B cell (primary cell): Measurements from ENCODE around the gene GLI3. TPM values are rescaled to one million over a fixed set of nuclear protein-coding genes. Genes with fewer than 3 reads are reported as not detected.

Experiments used
- ATAC-seq: fragments of 200-7000 bp; cut with Tn5 transposase; one replicate; pipeline ENCODE4 v1.10.0; 2021; ENCODE audit warnings: low read depth, mild to moderate bottlenecking, moderate number of reproducible peaks, moderate library complexity
- CTCF ChIA-PET: fragments of 350-600 bp; sonication (Branson Sonifier 250); formaldehyde crosslinking; loops from one replicate; lab custom pipeline; 2021; ENCODE audit warnings: antibody characterized with exemption, inconsistent platforms; lab: Charles Lee
- POLR2A ChIA-PET: fragments of 350-600 bp; sonication (Branson Sonifier 250); formaldehyde crosslinking; loops from one replicate; lab custom pipeline; 2021; ENCODE audit warnings: antibody characterized with exemption; lab: Charles Lee
- DNase-seq: peaks from one replicate; pipeline ENCODE4 v3.0.0; 2013
- H2AFZ ChIP-seq: 2 replicates; pipeline ENCODE4 v1.6.1; 2012; ENCODE audit warnings: mild to moderate bottlenecking, low read depth, low read length; ENCODE audit not compliant: insufficient read depth, poor library complexity, severe bottlenecking
- H3K27ac ChIP-seq, 2 donors: 1 replicate in 1 of 2; 2 replicates in 1 of 2; pipeline ENCODE4 v1.5.1; 2012 to 2013; ENCODE audit warnings: low read length in 2 of 2, mild to moderate bottlenecking in 2 of 2, moderate library complexity in 1 of 2
- H3K27me3 ChIP-seq, 4 experiments: fragments of 200-600 bp in 1 of 4; sonication (generic) in 1 of 4; replicated peaks in 1 of 4; 1 replicate in 2 of 4; 2 replicates in 2 of 4; pipeline versions ENCODE4 v1.6.1 to v1.7.0; 2013 to 2016; ENCODE audit warnings: low read length in 3 of 4, mild to moderate bottlenecking in 2 of 4, mixed read lengths in 1 of 4, moderate library complexity in 1 of 4; ENCODE audit not compliant: insufficient read depth in 4 of 4, control insufficient read depth in 3 of 4; ENCODE audit errors: control extremely low read depth in 1 of 4
- H3K36me3 ChIP-seq, 2 experiments: replicated peaks in 1 of 2; 1 replicate in 1 of 2; 2 replicates in 1 of 2; pipeline versions ENCODE4 v1.6.1 to v1.7.1; 2013; ENCODE audit warnings: low read length in 1 of 2; ENCODE audit not compliant: insufficient read depth in 2 of 2, control insufficient read depth in 1 of 2; ENCODE audit errors: control extremely low read depth in 1 of 2, extremely low read depth in 1 of 2
- H3K4me1 ChIP-seq, 2 donors: fragments of 200-600 bp in 1 of 2; sonication (generic) in 1 of 2; 1 replicate in 1 of 2; 2 replicates in 1 of 2; pipeline versions ENCODE4 v1.5.1 to v1.6.1; 2013 to 2017; ENCODE audit warnings: low read length in 2 of 2; ENCODE audit not compliant: control insufficient read depth in 2 of 2, insufficient read depth in 2 of 2
- H3K4me2 ChIP-seq: replicated peaks from 2 replicates; pipeline ENCODE3; 2012; ENCODE audit warnings: mild to moderate bottlenecking, low read depth, low read length; ENCODE audit not compliant: poor library complexity, severe bottlenecking
- H3K4me3 ChIP-seq, 5 experiments: fragments of 200-600 bp in 1 of 5; sonication (generic) in 1 of 5; 1 replicate in 3 of 5; 2 replicates in 2 of 5; pipeline versions ENCODE4 v1.5.1 to v1.7.0; 2011 to 2016; ENCODE audit warnings: low read length in 4 of 5, mild to moderate bottlenecking in 4 of 5, low read depth in 2 of 5, control low read depth in 1 of 5, moderate library complexity in 1 of 5; ENCODE audit not compliant: insufficient read depth in 1 of 5; ENCODE audit errors: control extremely low read depth in 1 of 5, extremely low read depth in 1 of 5
- H3K79me2 ChIP-seq: fragments of 200-600 bp; sonication (generic); one replicate; pipeline ENCODE4 v1.6.0; 2016; ENCODE audit warnings: low read length; ENCODE audit not compliant: control insufficient read depth, insufficient read depth
- H3K9ac ChIP-seq: fragments of 200-600 bp; sonication (generic); 2 replicates; pipeline ENCODE4 v1.6.1; 2017; ENCODE audit warnings: mild to moderate bottlenecking, low read length, moderate library complexity
- H3K9me3 ChIP-seq, 3 donors: one replicate each; pipeline versions ENCODE4 v1.6.1 to v1.7.1; 2013; ENCODE audit warnings: low read length in 2 of 3; ENCODE audit not compliant: control insufficient read depth in 2 of 3, insufficient read depth in 1 of 3; ENCODE audit errors: control extremely low read depth in 1 of 3
- H4K20me1 ChIP-seq: 2 replicates; pipeline ENCODE4 v1.6.0; 2012; ENCODE audit warnings: mild to moderate bottlenecking, low read length; ENCODE audit not compliant: insufficient read depth, control insufficient read depth, poor library complexity, severe bottlenecking
- H3K27ac Mint-ChIP-seq: one replicate; pipeline ENCODE4 v1.8.0; 2021; ENCODE audit warnings: mixed read lengths
- H3K27me3 Mint-ChIP-seq: one replicate; pipeline ENCODE4 v1.8.0; 2021; ENCODE audit warnings: mixed read lengths
- H3K4me1 Mint-ChIP-seq: one replicate; pipeline ENCODE4 v1.8.0; 2021; ENCODE audit warnings: mixed read lengths
- H3K4me3 Mint-ChIP-seq: one replicate; pipeline ENCODE4 v1.8.0; 2021; ENCODE audit warnings: mixed read lengths
- H3K9me3 Mint-ChIP-seq: one replicate; pipeline ENCODE4 v1.8.0; 2022; ENCODE audit warnings: mixed read lengths; ENCODE audit not compliant: insufficient read depth
- EZH2 ChIP-seq: IDR thresholded peaks from 2 replicates; pipeline ENCODE4 v1.6.1; 2012; ENCODE audit warnings: borderline replicate concordance, low read depth, mild to moderate bottlenecking, moderate library complexity, low read length; ENCODE audit not compliant: insufficient read depth, poor library complexity, severe bottlenecking
- WGBS: methylation state at CpG from one replicate; pipeline ENCODE4 v1.1.5; 2013; ENCODE audit warnings: missing lambda C conversion rate; ENCODE audit not compliant: insufficient coverage; 5-methylcytosine and 5-hydroxymethylcytosine counted together
- intact Hi-C: fragments of 100-400 bp; cut with micrococcal nuclease; formaldehyde crosslinking; loops from one replicate; pipeline ENCODE4 v1.10.0; 2022
- polyA plus RNA-seq: library from polyadenylated mRNA; depleted of rRNA; stranded (reverse); fragments of >200 nt; gene quantifications from 2 replicates; pipeline ENCODE4 v1.2.3, GENCODE V29; 2012
- total RNA-seq, 2 donors: library from RNA; stranded (reverse); fragments of 120-200 nt in 1 of 2; gene quantifications; 1 replicate in 1 of 2; 2 replicates in 1 of 2; pipeline versions ENCODE4 v1.2.3 to v1.2.4, GENCODE V29; 2013 to 2022
- TF ChIP-seq, protein P1 (sequence below): fragments of 200-600 bp; IDR thresholded peaks from one replicate; pipeline ENCODE4 v1.8.0; 2022; ENCODE audit warnings: antibody characterized with exemption, mild to moderate bottlenecking

The GLI3 gene
- total and polyA plus RNA-seq, 2 donors (not counting 1 experiment from before 2014, with no cell fraction given), result not detected

DNA sequence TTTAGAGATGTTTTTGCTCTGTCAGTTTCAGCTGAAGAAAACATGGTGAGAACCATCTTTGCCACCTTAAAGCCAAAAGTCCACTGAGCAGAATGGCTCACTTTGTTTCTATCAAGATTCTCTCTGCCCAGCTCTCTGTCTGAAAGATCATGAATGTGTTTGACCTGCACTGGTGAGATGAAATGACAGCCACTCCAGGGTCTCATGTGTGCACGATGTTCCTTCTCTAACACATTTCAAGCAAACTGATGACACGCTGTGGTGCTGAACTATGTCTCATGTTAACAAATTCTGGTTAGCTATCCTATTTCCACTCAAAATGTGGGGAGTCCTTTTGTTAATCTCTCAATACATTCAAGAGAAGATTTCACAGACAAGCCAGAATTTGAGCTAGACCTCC, 260.6 kb downstream of the GLI3 start:
- Histone ChIP-seq H3K9me3 (no peaks in the 10 kb centered on the region), H3K4me3 (no peak overlapping the region), H3K4me1 (no peaks in the 10 kb centered on the region), H3K27ac (no peak overlapping the region), H2AFZ (no peak overlapping the region), H3K9ac (no peak overlapping the region), H4K20me1 (no peaks in the 10 kb centered on the region), H3K4me2 (no peak overlapping the region), H3K79me2 (no peaks in the 10 kb centered on the region), H3K27me3 (peaks cover 0 to 4% (median 2%) of the 10 kb centered on the region in 4 experiments), H3K36me3 (no peaks in the 10 kb centered on the region)
- intact Hi-C loops, result loop anchor here (10.0 kb wide), 1 partner anchor 908 kb away; no protein-coding TSS in a partner anchor
- POLR2A ChIA-PET, result no interaction called here
- no peak overlapping the region for H3K27ac Mint-ChIP-seq
- no peaks in the 10 kb centered on the region for H3K4me1 Mint-ChIP-seq
- peaks cover 13% of the 10 kb centered on the region for H3K27me3 Mint-ChIP-seq
- ATAC-seq, result no peak
- CTCF ChIA-PET, result interaction anchor here (1.4 to 2.4 kb wide), 3 partner anchors 8 to 1862 kb away, joined by 3 to 10 read pairs (median 6); no protein-coding TSS in a partner anchor
- TF ChIP-seq EZH2, result no peak
- TF ChIP-seq, protein P1, sequence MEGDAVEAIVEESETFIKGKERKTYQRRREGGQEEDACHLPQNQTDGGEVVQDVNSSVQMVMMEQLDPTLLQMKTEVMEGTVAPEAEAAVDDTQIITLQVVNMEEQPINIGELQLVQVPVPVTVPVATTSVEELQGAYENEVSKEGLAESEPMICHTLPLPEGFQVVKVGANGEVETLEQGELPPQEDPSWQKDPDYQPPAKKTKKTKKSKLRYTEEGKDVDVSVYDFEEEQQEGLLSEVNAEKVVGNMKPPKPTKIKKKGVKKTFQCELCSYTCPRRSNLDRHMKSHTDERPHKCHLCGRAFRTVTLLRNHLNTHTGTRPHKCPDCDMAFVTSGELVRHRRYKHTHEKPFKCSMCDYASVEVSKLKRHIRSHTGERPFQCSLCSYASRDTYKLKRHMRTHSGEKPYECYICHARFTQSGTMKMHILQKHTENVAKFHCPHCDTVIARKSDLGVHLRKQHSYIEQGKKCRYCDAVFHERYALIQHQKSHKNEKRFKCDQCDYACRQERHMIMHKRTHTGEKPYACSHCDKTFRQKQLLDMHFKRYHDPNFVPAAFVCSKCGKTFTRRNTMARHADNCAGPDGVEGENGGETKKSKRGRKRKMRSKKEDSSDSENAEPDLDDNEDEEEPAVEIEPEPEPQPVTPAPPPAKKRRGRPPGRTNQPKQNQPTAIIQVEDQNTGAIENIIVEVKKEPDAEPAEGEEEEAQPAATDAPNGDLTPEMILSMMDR, result no peak
- WGBS, result 100% methylated on average over 1 of the region's 2 CpGs
- no peak overlapping the region for H3K4me3 Mint-ChIP-seq
- DNase-seq, result no peak
- no peaks in the 10 kb centered on the region for H3K9me3 Mint-ChIP-seq

DNA sequence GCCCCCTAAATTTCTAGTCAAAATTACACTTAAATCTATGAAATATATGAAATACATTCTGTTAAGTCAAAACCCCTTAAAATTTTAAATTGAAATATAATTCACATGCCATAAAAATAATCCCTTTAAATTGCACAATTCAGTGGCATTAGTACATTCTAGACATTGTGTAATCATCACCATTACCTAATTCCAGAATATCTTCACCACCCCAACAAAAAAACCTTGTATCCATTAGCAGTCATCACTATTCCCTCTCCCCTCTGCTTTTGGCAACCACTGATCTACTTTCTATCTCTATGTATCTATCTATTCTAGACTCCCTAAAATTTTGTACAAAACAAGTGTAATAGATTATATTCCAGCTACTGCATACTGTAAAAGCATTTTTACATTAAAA, 261.2 kb downstream of the GLI3 start:
- H3K27me3 ChIP-seq, result peaks cover 0 to 4% (median 2%) of the 10 kb centered on the region in 4 experiments
- TF ChIP-seq, protein P1, result no peak
- no peak for TF ChIP-seq EZH2
- peaks cover 10% of the 10 kb centered on the region for H3K27me3 Mint-ChIP-seq
- H3K4me2 ChIP-seq, result no peak overlapping the region
- H3K4me1 ChIP-seq, result no peaks in the 10 kb centered on the region
- H3K4me3 Mint-ChIP-seq, result no peak overlapping the region
- no peak overlapping the region for H3K9ac ChIP-seq
- no peaks in the 10 kb centered on the region for H3K9me3 ChIP-seq
- H3K27ac Mint-ChIP-seq, result no peak overlapping the region
- no peak for ATAC-seq
- intact Hi-C loops, result loop anchor here (10.0 kb wide), 1 partner anchor 909 kb away; no protein-coding TSS in a partner anchor
- DNase-seq, result no peak
- H3K36me3 ChIP-seq, result no peaks in the 10 kb centered on the region
- ChIA-PET CTCF (interaction anchor here (1.4 to 2.4 kb wide), 2 partner anchors 8 to 1863 kb away, joined by 3 to 10 read pairs; no protein-coding TSS in a partner anchor), POLR2A (no interaction called here)
- no peaks in the 10 kb centered on the region for H4K20me1 ChIP-seq
- H3K4me3 ChIP-seq, result no peak overlapping the region
- H3K27ac ChIP-seq, result no peak overlapping the region
- no peaks in the 10 kb centered on the region for H3K79me2 ChIP-seq
- no peak overlapping the region for H2AFZ ChIP-seq
- no peaks in the 10 kb centered on the region for H3K4me1 Mint-ChIP-seq
- no peaks in the 10 kb centered on the region for H3K9me3 Mint-ChIP-seq
